DMS79 treated with DMSO at 0.1 percent for 48 hours (cell line): Measurements from ENCODE around the gene TRIO.

ENCODE experiments used
- DNase-seq: peaks from one replicate; lab custom pipeline; 2025; lab: John Stamatoyannopoulos, UW

TRIO gene

DNA sequence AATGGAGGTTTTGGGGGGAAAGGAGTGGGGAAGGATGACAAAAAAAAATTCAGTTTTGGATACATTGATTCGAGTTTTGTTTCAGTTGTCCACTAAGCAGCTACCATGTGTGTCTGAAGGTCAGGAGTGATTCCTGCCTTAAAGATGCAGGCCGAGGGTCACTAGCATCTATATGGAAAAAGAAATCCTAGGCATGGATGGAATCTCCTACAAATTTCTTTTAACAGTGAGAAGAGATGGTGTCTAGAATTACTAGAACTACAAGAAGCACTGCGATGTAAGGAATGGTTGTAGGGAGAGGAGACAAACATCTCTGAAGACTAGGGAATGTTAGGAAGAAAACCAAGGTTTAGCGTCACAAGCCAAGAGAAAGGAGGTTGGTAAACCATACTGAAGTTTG lies 19.6 kb upstream of the TRIO start:
- no peak for DNase-seq

DNA sequence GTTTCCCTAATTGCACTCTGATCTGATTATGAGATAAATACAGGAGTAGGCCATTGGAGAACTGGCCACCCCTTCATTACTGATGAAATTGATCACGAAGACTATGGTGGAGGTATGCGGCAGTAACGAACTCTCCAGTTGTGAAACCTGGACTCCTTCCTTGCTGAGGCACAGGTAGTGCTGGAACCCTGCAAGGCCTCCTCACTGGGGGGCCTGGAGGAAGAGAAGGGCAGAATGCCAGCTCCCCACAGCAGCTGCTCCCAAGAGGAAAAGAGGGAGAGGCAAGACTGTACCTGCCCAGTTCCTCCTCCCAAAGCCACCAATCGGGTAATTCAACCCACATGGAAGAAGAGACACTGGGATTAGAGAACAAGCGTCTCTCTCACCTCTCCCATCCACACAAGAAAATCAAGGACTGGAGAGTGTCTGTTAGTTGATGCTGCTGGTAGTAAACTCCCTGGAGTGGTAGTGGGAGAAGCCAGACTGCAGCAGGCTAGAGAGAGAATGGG lies 19.1 kb upstream of the TRIO start:
- no peak for DNase-seq

DNA sequence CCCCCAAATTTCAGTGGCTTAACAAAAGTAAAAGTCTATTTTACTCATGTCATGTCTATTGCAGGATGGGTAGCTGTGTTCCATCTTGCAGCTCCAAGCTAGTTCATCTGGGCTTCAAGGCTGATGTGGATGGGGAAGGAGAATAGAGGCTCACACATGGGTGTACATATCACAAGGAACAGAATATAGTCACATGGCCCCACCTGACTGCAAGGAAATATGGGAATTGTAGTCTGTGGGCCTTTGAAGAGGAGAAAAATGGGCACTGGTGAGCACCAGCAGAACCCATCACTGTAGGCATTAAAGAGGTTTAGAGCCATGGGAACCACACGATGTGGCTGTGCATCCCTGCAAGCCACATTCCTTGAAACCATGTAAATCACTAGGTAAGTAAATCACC lies 17.9 kb upstream of the TRIO start:
- no peak for DNase-seq

DNA sequence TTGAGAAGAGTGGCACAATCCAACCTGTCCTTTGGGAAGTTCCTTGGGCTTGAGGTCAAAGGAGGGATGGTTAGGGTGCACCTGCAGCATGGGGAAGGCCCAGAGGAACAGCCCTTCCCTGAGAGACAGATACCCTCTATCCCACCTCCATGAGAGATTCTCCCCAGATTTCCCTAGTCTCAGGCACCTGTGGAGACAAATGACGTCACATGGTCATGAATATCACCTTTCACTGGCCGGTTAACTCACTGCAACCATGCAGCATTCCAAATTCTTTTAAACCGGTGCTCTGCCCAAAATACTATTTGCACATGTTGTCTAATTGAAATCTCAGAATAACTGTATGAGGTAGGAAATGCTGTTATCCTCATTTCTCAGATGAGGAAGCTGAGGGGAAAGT lies 15.6 kb upstream of the TRIO start:
- DNase-seq = no peak

DNA sequence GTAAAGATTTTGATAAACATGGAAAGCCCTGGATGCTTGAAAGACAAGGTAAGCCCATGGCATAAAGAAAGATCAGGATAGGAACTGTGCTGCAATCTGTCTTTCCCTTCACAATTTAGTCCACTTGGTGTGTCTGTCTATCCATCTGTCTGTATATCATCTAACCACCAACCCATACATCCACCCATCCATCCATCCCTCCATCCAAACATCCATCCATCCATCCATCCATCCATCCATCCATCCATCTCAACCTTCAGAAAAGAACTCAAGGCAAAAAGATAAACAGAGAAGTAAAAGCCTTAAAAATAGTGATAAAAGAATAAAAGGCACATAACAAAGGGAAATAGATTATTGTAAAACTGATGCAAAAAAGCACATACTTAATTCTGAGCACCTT lies 15.1 kb upstream of the TRIO start:
- no peak for DNase-seq

DNA sequence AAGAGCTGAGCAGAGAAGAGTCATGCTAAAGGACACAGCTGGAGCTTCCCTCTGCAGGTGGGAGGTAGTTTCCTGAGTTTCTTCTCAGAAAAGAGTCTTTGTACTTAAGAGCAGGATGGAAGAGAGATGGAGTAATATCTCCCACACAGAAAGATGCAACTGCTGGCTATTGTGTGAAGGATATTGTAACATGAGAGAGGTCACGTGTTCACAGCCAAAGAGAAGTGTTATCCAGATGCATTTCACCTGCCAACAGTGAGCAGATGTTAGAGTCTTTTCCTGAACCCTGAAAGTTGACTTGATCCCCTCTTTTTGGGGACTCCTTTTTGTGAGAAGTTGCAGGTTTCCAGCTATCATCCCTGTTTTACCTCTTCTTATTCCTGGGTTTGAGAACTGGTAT lies 14.0 kb upstream of the TRIO start:
- no peak for DNase-seq

DNA sequence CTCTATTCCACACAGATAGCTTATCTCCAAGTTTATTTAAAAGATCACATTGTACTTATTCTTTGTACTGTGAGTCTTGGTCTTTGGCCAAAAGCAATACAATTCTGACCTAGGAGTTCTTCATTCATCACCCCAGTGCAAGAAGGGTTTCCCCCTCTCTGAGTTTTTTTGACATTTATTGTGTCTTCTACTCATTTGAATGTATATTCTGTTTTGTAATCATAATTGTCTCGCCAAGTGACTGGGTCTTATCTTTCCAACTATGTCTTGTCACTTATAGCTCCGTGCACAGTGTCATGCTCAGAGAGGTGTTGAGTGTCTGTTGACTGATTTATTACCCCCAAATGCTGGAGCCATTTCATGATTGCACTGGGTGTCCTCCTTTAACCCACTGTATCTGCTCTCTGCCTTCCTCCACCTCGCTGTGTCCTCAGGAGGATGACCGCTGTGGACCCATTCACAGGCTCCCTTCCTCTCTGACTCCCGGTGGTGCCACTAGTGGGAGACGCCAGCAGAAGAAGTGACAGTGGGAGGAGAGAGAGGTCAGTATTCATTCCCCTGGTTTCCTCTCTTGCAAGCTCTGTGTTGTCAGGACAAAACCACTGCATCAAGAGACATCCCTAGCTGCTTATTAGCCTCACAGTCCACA lies 11.2 kb upstream of the TRIO start:
- no peak for DNase-seq

DNA sequence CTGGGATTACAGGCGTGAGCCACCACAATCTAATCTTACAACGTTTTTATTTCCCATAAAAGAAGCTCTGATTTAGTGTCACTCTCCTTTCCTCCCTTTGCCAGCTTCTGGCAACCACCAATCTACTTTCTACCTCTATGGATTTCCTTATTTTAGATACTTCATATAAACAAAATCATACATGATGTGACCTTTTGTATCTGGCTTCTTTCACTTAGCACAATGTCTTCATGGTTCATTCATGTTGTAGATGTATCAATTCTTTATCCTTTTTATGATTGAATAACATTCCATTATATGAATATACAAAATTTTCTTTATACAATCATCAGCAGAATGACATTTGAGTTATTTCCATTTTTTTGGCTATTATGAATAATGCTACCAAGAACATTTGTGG lies 9.7 kb upstream of the TRIO start:
- no peak for DNase-seq

DNA sequence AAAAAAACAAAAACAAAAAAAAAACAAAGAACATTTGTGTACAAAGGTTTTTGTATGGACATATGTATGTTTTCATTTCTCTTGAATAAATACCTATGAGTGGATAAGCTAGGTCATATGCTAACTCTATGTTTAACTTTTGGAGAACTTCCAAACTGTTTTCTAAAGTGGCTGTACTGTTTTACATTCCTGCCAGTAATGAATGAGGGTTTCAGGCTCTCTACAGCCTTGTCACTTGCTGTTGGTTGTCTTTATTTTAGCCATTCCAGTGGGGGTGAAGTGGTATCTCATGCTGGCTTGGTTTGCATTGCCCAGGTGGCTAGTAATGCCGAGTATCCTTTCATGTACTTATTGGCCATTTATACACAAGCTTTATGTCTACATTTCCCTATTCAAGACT lies 9.1 kb upstream of the TRIO start:
- DNase-seq = no peak

DNA sequence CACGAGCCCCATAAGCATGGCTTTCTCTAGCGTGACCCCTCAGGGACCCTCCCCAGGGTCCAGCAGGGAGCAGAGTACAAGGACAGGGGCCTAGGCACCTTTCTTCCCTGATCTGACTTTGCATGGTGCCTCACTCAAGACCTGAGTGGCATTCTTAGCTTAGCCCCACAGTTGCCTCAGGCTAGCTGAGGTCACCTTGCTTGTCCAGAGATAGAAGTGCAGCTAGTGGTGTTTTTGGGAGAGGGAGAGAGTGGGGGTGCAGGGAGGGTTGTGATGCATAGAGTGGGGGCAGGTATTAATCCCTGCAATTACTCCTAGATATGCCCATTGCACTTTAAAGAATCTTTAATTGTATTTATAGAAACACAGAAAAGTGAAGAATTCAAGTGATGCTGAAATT lies 8.4 kb upstream of the TRIO start:
- no peak for DNase-seq

DNA sequence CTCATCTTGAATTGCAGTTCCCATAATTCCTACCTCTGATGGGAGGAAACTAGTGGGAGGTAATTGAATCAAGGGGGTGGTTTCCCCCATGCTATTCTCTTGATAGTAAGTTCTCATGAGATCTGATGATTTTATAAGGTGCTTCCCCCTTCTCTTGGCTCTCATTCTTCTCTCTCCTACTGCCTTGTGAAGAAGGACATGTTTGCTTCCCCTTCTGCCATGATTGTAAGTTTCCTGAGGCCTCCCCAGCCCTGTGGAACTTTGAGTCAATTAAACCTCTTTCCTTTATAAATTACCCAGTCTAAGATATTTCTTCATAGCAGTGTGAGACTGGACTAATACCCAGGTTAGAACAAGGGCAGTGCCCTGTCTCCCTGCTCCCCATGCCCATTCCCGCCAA lies 7.5 kb upstream of the TRIO start:
- DNase-seq = no peak

DNA sequence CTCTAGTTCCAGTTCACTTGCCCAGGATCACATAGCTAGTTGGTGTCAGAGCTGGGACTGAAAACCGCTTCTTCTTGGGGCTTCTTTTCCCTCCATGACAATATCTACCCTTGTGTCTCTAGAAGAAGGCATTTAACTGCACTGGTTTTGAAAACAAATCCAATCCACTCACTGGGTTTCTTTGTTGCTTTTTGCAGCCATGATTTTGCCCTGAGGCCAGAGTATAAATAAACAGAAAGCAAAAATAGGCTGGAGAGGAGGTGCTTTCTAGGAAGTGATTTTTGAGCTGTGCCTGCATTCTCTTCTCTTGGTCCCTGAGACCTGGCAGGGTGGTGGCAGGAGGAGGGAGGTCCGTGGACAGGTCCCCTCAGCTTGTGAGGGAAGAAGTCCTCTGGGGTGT lies 6.9 kb upstream of the TRIO start:
- no peak for DNase-seq

DNA sequence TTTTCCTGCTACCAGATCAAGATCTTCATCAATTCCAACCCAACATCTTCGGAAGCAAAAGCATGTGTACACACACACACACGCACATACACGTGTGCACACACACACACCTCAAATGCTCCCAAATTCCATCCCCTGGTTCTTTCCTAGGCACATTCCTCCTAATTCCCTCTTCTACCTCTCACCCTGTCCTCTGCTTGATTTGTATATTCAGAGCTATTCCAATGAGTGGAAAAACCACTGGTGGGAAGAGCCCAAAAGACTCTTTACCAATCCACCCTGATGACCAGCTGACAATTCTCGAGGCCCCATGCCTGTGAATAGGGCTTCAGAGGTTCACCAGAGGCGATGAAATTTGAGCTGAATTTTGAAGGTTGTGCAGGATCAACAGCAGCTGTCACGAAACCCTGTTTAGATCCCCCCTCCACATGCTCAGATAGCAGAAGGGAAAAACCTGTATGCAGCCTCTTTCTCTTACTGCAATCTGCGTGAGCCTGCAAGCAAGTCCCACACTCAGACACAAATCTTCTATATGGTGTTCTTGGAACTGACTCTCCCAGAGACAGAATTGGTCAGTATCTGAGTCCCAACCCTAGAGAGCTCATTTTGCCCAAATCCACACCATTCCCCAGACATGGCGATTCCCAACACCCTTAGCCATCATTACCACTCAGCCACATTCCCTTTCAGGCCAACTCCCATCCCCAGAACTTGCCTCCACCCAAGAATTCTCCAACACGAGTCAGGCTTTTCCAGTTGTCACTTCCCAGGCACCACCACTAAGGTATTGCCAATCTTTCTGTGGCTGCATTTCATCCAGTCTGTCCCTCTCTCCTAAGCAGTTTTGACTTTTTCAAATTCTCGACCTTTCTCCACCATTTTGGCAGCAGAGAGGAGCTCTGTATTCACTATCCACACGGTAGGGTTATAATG lies 4.3 kb upstream of the TRIO start:
- no peak for DNase-seq

DNA sequence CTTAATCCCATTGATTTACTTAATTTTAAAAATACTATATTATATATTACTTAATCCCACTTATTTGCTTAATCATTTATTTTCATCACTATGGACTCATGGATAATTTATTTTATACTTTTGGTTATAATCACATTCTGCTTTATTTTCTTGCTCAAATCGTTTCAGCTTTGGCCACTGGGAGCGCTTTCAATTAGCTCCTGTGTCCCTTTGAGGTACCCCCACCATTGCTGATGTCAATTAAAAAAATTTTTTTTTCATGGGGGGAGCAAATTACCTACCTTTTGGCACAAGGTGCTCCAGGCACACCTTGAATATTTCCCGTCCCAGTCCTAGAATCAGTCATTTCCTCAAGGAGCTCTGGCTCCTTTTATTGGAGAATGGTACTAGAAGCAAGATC lies 1.4 kb upstream of the TRIO start:
- DNase-seq = no peak

DNA sequence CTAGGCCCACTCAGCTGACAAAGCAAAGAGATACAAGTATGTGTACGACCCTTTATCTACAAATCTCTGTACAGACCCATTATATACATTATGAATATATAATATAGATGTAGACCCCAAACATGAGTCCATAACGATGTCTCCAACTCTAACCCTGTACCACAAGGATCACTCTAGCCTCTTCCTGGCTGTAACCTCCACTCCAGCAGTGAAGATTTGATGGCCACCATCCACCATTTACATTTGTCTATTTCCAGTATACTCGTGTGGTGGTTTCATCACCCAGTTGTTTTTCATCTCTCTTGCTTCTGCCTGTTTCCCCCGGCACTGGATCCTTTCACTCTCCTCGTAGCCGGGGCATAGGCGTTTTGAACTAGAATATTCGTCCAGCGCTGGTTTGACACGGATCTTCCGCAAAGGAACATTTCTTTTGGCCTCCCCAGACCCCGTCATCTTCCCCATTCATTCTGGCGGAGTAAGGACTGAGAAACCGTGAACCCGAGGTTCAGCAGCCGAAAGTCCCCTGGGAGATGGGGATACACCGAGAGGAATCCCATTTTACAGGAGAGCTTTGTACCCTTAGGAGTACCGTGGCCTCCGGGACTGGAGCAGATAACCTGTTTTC lies 828 bp upstream of the TRIO start:
- DNase-seq = no peak

DNA sequence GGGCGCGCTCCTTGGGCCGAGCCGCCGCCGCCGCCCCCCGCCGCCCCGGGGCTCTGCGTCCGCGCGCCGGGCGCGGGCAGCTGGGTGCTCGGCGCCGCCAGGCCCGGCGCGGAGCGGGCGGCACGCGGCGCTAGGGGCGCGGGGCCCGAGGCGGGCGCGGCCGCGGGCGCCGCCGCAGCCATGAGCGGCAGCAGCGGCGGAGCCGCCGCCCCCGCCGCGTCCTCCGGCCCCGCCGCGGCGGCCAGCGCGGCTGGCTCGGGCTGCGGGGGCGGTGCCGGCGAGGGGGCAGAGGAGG lies 351 bp downstream of the TRIO start:
- no peak for DNase-seq

DNA sequence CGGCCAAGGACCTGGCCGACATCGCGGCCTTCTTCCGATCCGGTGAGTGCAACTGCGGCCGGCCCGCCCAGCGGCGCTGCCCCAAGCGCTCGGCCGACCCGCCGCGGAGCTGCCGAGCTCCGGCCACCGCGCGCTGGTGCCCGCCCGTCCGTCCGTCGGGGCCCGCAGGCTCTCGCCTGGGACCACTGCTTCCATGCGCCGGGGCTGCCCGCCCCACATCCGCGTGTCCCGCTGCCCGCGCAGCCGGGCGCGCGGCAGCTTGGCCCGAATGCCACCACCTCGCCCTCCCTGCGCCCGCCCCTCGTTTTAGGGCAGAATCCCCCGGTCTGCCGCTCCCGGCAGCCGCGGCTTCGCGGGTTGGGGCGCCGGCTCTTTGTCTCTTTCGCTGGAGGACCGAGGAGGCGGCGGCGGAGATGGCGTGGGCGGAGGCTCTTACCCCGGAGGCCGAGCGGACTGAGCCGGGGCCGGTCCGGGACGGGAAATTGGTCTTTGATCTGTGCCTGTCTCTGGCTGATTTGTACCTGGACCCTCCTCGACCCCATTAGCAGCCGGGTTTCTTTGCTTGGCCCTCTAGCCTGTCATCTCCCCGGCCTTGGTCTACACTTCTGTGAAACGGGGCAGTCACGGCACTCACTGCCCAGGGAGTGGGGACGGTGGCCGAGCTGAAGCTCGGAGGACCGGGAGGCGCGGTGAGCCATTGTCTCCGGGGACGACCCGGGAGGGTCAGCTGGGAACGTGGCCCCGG lies 871 bp downstream of the TRIO start:
- no peak for DNase-seq

DNA sequence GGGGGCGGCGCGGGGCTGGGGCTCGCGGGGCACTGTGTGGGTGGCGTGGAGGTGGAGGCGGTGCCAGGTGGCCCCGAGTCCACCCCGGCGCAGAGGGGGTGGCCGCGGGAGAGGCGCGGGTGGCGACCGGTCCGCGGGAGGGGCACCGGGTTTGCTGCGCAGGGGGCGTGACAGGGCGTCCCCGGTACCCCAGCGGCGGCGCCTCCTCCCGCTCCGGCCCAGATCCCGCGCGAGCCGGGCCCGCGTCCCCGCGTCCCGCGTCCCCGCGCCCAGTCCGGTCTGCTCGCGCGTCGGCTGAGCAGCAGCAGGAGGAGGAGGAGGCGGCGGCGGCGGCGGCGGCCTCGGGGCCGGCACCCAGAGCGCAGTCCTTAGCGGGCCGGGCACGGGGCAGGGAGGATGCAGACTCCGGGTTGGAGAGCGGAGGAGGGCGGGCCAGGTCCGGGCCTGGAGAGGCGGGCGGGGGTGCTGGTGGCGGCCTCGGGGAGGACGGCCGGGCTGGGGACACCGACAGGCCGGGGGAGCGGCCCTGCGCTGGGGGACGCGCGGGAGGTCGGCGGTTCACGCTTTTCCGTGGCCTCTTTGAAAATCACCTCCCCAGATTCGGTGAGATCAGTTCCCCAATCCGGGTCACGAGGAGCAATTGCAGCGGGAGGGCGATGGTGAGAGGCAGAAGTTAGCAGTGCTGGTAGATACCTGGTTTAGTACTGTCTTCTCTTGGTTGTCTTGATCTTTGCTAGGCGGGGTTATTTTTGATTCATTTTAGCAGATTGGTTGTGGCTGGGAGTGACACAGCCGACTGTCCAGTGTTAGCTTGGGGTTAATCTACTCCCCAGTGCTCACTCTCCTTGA lies 1.7 kb downstream of the TRIO start:
- DNase-seq = peak; percentile 67

DNA sequence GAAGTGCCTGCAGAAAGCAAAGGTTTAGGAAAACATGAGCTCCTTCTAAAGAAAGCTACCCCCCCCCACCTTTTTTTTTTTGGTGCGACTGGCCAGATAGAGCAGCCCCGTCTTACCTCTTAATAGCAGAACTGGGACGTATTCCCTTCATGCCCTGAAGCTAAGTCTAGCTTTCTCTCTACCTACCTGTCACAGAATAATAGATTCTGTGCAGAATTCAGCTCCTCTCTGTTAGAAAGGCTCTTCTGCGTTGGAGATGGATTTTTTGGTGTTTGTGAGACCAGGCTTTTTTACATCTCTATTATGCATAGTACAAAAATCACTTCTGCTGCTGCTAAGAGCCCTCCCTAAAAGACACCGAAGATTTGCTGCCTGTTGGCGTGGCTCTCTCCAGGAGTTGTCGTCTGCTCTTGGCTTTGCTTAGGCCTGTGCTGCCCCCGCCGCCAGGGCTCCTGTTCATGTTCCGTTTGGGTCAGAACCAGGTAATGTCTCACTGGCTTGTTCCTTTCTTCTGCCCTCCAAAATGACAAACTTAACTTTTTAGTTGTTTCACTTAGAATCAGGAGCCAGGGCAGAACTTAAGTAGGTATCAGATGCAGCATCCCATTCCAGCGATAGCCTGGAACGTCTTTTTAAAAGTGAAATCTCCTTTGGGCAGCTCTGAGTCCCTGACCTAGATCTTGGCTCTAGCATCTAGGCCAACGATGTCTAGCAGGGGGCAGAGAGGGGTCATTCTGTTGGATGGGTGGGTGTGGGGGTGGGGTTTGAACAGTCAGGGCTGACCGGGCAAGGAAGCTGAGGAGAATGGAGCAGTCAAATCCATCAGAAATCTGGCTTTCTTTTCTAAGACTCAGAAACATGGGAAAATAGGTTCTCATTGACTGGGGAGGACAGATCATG lies 2.5 kb downstream of the TRIO start:
- no peak for DNase-seq

DNA sequence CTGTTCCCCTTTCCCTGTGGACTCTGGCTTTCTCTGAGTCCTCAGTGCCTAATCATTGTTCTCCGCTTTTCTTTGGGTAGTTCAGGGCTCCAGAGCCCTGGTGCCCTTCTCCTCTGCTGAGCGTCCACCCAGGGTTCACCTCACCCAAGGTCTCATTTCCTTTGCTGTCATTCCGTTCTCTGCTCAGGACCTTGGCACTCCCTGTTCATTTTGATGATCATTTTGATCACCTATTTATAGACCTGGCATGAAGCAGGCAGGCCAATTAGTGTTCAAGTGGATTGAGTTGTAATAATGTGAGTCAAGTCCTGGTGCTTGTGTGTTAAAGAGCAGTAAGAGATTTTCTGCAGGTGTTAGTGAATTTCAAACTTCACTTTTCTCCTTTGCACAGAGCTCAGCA lies 3.6 kb downstream of the TRIO start:
- DNase-seq = no peak

DNA sequence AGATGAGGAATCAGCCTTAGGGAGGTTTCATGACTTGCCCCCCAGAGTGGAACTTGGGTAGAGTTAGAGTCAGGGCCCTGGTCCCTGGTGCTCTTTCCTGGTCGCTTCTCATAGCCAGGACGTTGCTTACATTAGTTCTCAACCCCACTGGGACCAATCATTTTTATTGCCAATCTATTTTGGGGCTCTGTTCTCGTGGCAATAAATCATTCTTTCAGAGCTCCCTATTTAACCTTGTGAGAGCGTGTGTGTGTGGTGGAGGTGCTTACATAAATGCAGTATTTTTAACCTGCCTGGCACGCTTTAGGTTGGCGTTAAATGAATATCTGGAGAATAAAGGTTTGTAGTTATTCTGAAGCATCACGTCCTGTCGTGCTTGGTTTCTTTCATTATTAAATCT lies 4.1 kb downstream of the TRIO start:
- DNase-seq = peak; percentile 41
